Measurements from ENCODE around the gene LGI1. TPM values are rescaled to one million over a fixed set of nuclear protein-coding genes. Genes with fewer than 3 reads are reported as not detected.

Gene LGI1
- total RNA-seq, 1 experiment from 2014 or later: not detected

- TF ChIP-seq PRDM15 (CRISPR knock-in tag; IDR thresholded peaks at IDR 0.05) (no peak), HMGA2 (CRISPR knock-in tag; IDR thresholded peaks at IDR 0.05) (no peak), ETV6 (CRISPR knock-in tag; IDR thresholded peaks at IDR 0.05) (no peak), ZNF416 (CRISPR knock-in tag; IDR thresholded peaks at IDR 0.05) (no peak), TEAD1 (CRISPR knock-in tag; IDR thresholded peaks at IDR 0.05) (no peak), SMAD4 (CRISPR knock-in tag; IDR thresholded peaks at IDR 0.05) (no peak), ZBTB21 (CRISPR knock-in tag; IDR thresholded peaks at IDR 0.05; ENCODE audit: borderline replicate concordance) (no peak), NR3C1 (CRISPR knock-in tag; conservative IDR thresholded peaks at IDR 0.05; ENCODE audit: low read depth) (no peak), NFYB (CRISPR knock-in tag; conservative IDR thresholded peaks at IDR 0.05; ENCODE audit: low read depth) (no peak), ZNF671 (CRISPR knock-in tag; IDR thresholded peaks at IDR 0.05) (no peak)
- TF ChIP-seq, protein P1, sequence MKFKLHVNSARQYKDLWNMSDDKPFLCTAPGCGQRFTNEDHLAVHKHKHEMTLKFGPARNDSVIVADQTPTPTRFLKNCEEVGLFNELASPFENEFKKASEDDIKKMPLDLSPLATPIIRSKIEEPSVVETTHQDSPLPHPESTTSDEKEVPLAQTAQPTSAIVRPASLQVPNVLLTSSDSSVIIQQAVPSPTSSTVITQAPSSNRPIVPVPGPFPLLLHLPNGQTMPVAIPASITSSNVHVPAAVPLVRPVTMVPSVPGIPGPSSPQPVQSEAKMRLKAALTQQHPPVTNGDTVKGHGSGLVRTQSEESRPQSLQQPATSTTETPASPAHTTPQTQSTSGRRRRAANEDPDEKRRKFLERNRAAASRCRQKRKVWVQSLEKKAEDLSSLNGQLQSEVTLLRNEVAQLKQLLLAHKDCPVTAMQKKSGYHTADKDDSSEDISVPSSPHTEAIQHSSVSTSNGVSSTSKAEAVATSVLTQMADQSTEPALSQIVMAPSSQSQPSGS (CRISPR knock-in tag; IDR thresholded peaks at IDR 0.05; ENCODE audit: borderline replicate concordance, low read depth): no peak
- TF ChIP-seq, protein P2, sequence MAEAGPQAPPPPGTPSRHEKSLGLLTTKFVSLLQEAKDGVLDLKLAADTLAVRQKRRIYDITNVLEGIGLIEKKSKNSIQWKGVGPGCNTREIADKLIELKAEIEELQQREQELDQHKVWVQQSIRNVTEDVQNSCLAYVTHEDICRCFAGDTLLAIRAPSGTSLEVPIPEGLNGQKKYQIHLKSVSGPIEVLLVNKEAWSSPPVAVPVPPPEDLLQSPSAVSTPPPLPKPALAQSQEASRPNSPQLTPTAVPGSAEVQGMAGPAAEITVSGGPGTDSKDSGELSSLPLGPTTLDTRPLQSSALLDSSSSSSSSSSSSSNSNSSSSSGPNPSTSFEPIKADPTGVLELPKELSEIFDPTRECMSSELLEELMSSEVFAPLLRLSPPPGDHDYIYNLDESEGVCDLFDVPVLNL (CRISPR knock-in tag; IDR thresholded peaks at IDR 0.05; ENCODE audit: borderline replicate concordance, low read depth): no peak
Measured at GRCh38 chr10:93760490-93760889, 2.8 kb downstream of the LGI1 start (continued).

DNA sequence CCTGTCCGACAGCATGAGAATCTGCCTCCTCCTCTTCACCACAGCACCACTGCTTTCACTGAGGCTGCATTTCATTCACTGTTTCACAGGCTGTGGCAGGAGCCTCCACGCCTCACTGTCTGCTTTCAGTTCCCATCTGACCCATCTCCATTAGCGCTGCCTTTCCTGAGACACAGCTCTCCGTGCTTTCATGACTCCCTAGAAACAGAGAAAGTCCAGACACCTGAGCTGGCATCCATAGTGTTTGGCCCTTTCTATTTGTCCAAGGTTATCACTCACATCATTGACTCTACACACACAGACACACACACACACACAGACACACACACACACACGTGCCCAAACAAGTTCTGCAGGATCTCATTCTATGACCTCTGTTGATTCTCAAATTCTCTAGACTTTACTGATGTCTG, 5.2 kb downstream of the LGI1 start:
- ChIA-PET POLR2A (no interaction called here), CTCF (no interaction called here)
- peak overlapping the region; percentile 5; the same call in 1 of the 2 replicates for H3K27ac Mint-ChIP-seq

DNA sequence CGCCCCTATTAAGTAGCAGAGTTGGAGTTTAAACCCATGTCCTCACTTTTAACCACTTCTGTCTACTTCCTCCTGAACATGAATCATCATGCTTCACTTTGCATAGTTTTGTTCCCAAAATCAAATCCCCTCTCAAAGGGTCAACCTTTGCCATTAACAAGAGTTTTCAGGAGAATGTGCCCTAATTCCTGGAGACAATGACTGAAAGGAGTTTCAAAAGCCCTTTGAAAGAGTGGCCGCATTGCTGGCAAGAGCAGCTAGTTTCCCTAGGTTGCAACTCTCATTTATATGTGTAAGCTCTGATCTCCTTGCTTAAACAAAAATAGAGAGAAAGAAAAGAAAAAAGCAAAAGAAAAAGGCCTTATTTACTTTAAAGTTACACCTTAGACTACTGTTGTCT, 9.2 kb downstream of the LGI1 start:
- ChIA-PET POLR2A (no interaction called here), CTCF (interaction anchor here (0.6 to 2.4 kb wide), 5 partner anchors 11 to 139 kb away, joined by 3 to 10 read pairs (median 5); no protein-coding TSS in a partner anchor)
- DNase-seq (ENCODE audit: low spot score) (no peak), ATAC-seq (no peak)
- H3K27me3 Mint-ChIP-seq (ENCODE audit: low read depth): peaks cover 2% of the 10 kb centered on the region; the same call in 1 of the 2 replicates
- no peak overlapping the region for H3K4me3 Mint-ChIP-seq
- no peaks in the 10 kb centered on the region for H3K36me3 Mint-ChIP-seq
- H3K4me1 Mint-ChIP-seq: peaks cover 30% of the 10 kb centered on the region
- H3K9me3 Mint-ChIP-seq: peaks cover 3% of the 10 kb centered on the region
- no peak overlapping the region for H3K27ac Mint-ChIP-seq
- TF ChIP-seq MAX (CRISPR knock-in tag; IDR thresholded peaks at IDR 0.05): no peak
- no peak for TF ChIP-seq NFATC4 (CRISPR knock-in tag; IDR thresholded peaks at IDR 0.05)
- TF ChIP-seq, protein P3, sequence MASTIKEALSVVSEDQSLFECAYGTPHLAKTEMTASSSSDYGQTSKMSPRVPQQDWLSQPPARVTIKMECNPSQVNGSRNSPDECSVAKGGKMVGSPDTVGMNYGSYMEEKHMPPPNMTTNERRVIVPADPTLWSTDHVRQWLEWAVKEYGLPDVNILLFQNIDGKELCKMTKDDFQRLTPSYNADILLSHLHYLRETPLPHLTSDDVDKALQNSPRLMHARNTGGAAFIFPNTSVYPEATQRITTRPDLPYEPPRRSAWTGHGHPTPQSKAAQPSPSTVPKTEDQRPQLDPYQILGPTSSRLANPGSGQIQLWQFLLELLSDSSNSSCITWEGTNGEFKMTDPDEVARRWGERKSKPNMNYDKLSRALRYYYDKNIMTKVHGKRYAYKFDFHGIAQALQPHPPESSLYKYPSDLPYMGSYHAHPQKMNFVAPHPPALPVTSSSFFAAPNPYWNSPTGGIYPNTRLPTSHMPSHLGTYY (CRISPR knock-in tag; IDR thresholded peaks at IDR 0.05): no peak
- no peak for TF ChIP-seq ZNF396 (CRISPR knock-in tag; IDR thresholded peaks at IDR 0.05; ENCODE audit: borderline replicate concordance)
- TF ChIP-seq NFYB (CRISPR knock-in tag; conservative IDR thresholded peaks at IDR 0.05; ENCODE audit: low read depth): no peak
- TF ChIP-seq, protein P4, sequence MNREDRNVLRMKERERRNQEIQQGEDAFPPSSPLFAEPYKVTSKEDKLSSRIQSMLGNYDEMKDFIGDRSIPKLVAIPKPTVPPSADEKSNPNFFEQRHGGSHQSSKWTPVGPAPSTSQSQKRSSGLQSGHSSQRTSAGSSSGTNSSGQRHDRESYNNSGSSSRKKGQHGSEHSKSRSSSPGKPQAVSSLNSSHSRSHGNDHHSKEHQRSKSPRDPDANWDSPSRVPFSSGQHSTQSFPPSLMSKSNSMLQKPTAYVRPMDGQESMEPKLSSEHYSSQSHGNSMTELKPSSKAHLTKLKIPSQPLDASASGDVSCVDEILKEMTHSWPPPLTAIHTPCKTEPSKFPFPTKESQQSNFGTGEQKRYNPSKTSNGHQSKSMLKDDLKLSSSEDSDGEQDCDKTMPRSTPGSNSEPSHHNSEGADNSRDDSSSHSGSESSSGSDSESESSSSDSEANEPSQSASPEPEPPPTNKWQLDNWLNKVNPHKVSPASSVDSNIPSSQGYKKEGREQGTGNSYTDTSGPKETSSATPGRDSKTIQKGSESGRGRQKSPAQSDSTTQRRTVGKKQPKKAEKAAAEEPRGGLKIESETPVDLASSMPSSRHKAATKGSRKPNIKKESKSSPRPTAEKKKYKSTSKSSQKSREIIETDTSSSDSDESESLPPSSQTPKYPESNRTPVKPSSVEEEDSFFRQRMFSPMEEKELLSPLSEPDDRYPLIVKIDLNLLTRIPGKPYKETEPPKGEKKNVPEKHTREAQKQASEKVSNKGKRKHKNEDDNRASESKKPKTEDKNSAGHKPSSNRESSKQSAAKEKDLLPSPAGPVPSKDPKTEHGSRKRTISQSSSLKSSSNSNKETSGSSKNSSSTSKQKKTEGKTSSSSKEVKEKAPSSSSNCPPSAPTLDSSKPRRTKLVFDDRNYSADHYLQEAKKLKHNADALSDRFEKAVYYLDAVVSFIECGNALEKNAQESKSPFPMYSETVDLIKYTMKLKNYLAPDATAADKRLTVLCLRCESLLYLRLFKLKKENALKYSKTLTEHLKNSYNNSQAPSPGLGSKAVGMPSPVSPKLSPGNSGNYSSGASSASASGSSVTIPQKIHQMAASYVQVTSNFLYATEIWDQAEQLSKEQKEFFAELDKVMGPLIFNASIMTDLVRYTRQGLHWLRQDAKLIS (CRISPR knock-in tag; IDR thresholded peaks at IDR 0.05; ENCODE audit: borderline replicate concordance): no peak
- no peak for TF ChIP-seq TP53 (CRISPR knock-in tag; IDR thresholded peaks at IDR 0.05)
- no peak for TF ChIP-seq USF1 (CRISPR knock-in tag; IDR thresholded peaks at IDR 0.05)
- no peak for TF ChIP-seq ZNF671 (CRISPR knock-in tag; IDR thresholded peaks at IDR 0.05)
- TF ChIP-seq ZNF138 (CRISPR knock-in tag; conservative IDR thresholded peaks at IDR 0.05): no peak

More for the DNA sequence above, 5.2 kb downstream of the LGI1 start:
- H3K36me3 Mint-ChIP-seq: no peaks in the 10 kb centered on the region
- peaks cover 48% of the 10 kb centered on the region for H3K4me1 Mint-ChIP-seq
- DNase-seq (ENCODE audit: low spot score): no peak
- peaks cover 3% of the 10 kb centered on the region for H3K9me3 Mint-ChIP-seq
- no peak; the same call in 1 of the 2 replicates for ATAC-seq
- TF ChIP-seq ESRRA (CRISPR knock-in tag; IDR thresholded peaks at IDR 0.05; ENCODE audit: borderline replicate concordance): no peak
- no peak overlapping the region for H3K4me3 Mint-ChIP-seq
- peaks cover 9% of the 10 kb centered on the region for H3K27me3 Mint-ChIP-seq (ENCODE audit: low read depth)
